ENCODE results near the gene GRAMD1C. TPM values are rescaled to one million over a fixed set of nuclear protein-coding genes. Genes with fewer than 3 reads are reported as not detected.

GRAMD1C gene
- total and polyA plus RNA-seq, 9 of the 15 experiments (the other 6 are each of a cell fraction or from before 2014, with no cell fraction given), result not detected

- 5% methylated on average over 5 of the region's 7 CpGs for WGBS (ENCODE audit: insufficient coverage, low coverage, missing lambda C conversion rate)
- no TSS peak for BruUV-seq (replicated peaks)
- ATAC-seq (no peak), FAIRE-seq (no peak), DNase-seq (ENCODE audit: extremely low read depth in 1 of 4, low spot score in 3 of 4) (no peak)
- Histone ChIP-seq H3K27me3 (ENCODE audit: control insufficient read depth in 2 of 2, insufficient read depth in 2 of 2, low read length in 2 of 2) (peaks cover 0 to 12% of the 10 kb centered on the region in 2 experiments; a peak in 4 of 5 replicates), H3K9me1 (ENCODE audit: control insufficient read depth, insufficient read depth, low read length) (no peaks in the 10 kb centered on the region), H3K9me3 (replicated peaks; ENCODE audit: control insufficient read depth, insufficient read depth, low read depth, low read length) (no peaks in the 10 kb centered on the region), H3K4me2 (ENCODE audit: insufficient read depth, low read length) (no peak overlapping the region), H3K27ac (ENCODE audit: extremely low read depth, low read depth, low read length) (no peak overlapping the region), H3K4me1 (replicated peaks in 1 of 2; ENCODE audit: control insufficient read depth in 2 of 2, insufficient read depth in 2 of 2, low read length in 2 of 2) (no peaks in the 10 kb centered on the region; a peak in 1 of 5 replicates), H3K9ac (ENCODE audit: insufficient read depth in 1 of 2, low read depth in 2 of 2, low read length in 2 of 2) (no peak overlapping the region), H3K36me3 (ENCODE audit: control insufficient read depth, insufficient read depth, low read length) (no peaks in the 10 kb centered on the region), H3K79me2 (ENCODE audit: control insufficient read depth, insufficient read depth, low read length) (no peaks in the 10 kb centered on the region), H3K4me3 (no peak overlapping the region), H2AFZ (ENCODE audit: low read depth, low read length) (no peak overlapping the region), H4K20me1 (replicated peaks; ENCODE audit: control insufficient read depth, insufficient read depth, low read length) (no peaks in the 10 kb centered on the region)
- ChIA-PET POLR2A (interaction anchor here (2.3 kb wide), 1 partner anchor 11 kb away, joined by 6 read pairs; no protein-coding TSS in a partner anchor), CTCF (ENCODE audit: low intra/inter-chr PET ratio) (no interaction called here)
- TF ChIP-seq ZNF512 (tag; IDR thresholded peaks at IDR 0.05) (no peak), RBM14 (IDR thresholded peaks at IDR 0.05; ENCODE audit: borderline replicate concordance, insufficient read depth, low read depth, low read length) (no peak), PBX2 (CRISPR knock-in tag; IDR thresholded peaks at IDR 0.05; ENCODE audit: low read depth) (no peak), PBX2 (tag; conservative IDR thresholded peaks at IDR 0.05; ENCODE audit: low read depth) (no peak), ZNF644 (tag; IDR thresholded peaks at IDR 0.05; ENCODE audit: low read depth) (no peak), GABPA (tag; conservative IDR thresholded peaks at IDR 0.05; ENCODE audit: low read depth) (no peak), ZNF764 (CRISPR knock-in tag; IDR thresholded peaks at IDR 0.05; ENCODE audit: low read depth) (no peak), SRSF7 (optimal IDR thresholded peaks at IDR 0.05; ENCODE audit: low read depth, low read length) (no peak), TEAD4 (IDR thresholded peaks at IDR 0.05; ENCODE audit: low read length) (no peak), TEAD4 (CRISPR knock-in tag; IDR thresholded peaks at IDR 0.05; ENCODE audit: borderline replicate concordance) (no peak), CGGBP1 (CRISPR knock-in tag; IDR thresholded peaks at IDR 0.05) (no peak), FOXA1 (IDR thresholded peaks at IDR 0.05; ENCODE audit: borderline replicate concordance) (no peak), NFE2L1 (tag; IDR thresholded peaks at IDR 0.05; ENCODE audit: borderline replicate concordance, low read depth) (no peak)
- TF ChIP-seq, protein P1, sequence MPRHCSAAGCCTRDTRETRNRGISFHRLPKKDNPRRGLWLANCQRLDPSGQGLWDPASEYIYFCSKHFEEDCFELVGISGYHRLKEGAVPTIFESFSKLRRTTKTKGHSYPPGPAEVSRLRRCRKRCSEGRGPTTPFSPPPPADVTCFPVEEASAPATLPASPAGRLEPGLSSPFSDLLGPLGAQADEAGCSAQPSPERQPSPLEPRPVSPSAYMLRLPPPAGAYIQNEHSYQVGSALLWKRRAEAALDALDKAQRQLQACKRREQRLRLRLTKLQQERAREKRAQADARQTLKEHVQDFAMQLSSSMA (CRISPR knock-in tag; IDR thresholded peaks at IDR 0.05), result no peak
- TF ChIP-seq, protein P2, sequence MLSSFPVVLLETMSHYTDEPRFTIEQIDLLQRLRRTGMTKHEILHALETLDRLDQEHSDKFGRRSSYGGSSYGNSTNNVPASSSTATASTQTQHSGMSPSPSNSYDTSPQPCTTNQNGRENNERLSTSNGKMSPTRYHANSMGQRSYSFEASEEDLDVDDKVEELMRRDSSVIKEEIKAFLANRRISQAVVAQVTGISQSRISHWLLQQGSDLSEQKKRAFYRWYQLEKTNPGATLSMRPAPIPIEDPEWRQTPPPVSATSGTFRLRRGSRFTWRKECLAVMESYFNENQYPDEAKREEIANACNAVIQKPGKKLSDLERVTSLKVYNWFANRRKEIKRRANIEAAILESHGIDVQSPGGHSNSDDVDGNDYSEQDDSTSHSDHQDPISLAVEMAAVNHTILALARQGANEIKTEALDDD (IDR thresholded peaks at IDR 0.05), result no peak
- in situ Hi-C loops (cut with MboI), result no loop called here
- intact Hi-C loops (cut with micrococcal nuclease), result no loop called here
Measured at GRCh38 chr3:113953677-113954076, 115.1 kb downstream of the GRAMD1C start.
